Measurements from ENCODE around the gene RETN. TPM values are rescaled to one million over a fixed set of nuclear protein-coding genes. Genes with fewer than 3 reads are reported as not detected.

Gene RETN
- total RNA-seq, 1 donor from 2014 or later: not detected

DNA sequence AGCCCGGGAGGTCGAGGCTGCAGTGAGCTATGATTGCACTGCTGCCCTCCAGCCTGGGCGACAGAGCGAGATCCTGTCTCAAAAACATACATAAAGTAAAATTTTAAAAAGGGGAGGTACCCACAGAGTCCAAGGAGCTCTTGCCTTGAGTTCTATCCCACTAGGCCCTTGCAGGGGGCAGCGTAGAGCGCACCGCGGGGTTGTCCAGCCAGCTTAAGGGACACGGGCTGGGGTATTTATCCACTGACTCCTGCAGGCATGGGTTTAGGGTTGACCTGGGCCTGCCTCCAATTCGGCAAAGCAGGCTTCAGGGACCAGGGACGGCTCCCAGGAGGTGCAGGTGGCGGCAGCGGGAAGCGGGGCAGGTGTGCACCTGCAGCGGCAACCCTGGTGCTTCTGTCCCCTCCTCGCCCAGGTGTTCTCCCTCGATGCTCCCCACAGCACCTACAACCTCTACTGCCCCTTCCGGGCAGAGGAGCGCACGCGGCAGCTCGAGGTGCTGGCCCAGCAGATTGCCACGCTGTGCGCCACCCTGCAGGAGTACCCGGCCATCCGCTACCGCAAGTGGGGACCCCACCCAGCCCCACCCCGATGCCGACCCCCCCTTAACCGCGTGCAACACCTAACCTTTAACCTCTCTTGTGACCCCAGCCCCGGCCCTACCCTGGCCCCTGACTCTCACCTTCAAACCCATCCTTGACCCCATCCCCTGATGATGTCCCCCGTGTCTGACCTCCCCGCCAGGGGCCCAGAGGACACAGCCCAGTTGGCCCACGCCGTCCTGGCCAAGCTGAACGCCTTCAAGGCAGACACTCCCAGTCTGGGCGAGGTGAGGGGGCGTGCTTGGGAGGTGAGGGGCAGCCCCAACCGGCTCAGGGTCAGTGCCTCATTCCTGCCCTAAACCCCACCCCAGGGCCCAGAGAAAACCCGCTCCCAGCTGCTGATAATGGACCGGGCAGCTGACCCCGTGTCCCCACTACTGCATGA lies 27.3 kb upstream of the RETN start:
- Histone ChIP-seq H4K20me1 (ENCODE audit: insufficient read depth, low read length) (no peaks in the 10 kb centered on the region), H3K36me3 (ENCODE audit: insufficient read depth, low read length) (no peaks in the 10 kb centered on the region), H3K9ac (ENCODE audit: low read length) (no peak overlapping the region), H3K4me2 (ENCODE audit: low read length) (no peak overlapping the region), H3K27ac (ENCODE audit: low read depth, low read length) (no peak overlapping the region), H3K4me1 (ENCODE audit: insufficient read depth, low read length) (no peaks in the 10 kb centered on the region), H3K4me3 (ENCODE audit: insufficient read depth, low read depth, low read length) (no peak overlapping the region), H3K9me3 (ENCODE audit: insufficient read depth, low read depth, low read length) (peaks cover 5% of the 10 kb centered on the region), H2AFZ (ENCODE audit: low read depth, low read length) (no peak overlapping the region), H3K79me2 (ENCODE audit: insufficient read depth, low read length) (no peaks in the 10 kb centered on the region), H3K27me3 (ENCODE audit: insufficient read depth, low read length) (peaks cover 2% of the 10 kb centered on the region)
- TF ChIP-seq CTCF (IDR thresholded peaks at IDR 0.05; ENCODE audit: insufficient read depth, low read depth, low read length) (no peak), EZH2 (IDR thresholded peaks at IDR 0.05; ENCODE audit: insufficient read depth, low read length) (no peak)
- no peaks in the 10 kb centered on the region for H3K27me3 Mint-ChIP-seq (ENCODE audit: low read depth, unreplicated experiment)
- H3K9me3 Mint-ChIP-seq (ENCODE audit: unreplicated experiment): no peaks in the 10 kb centered on the region
- H3K4me3 Mint-ChIP-seq (ENCODE audit: unreplicated experiment): no peak overlapping the region
- no peak overlapping the region for H3K27ac Mint-ChIP-seq (ENCODE audit: unreplicated experiment)
- FAIRE-seq (no peak), DNase-seq (ENCODE audit: low read depth) (no peak)
- H3K4me1 Mint-ChIP-seq (ENCODE audit: low read depth, unreplicated experiment): no peaks in the 10 kb centered on the region
- peaks cover 1% of the 10 kb centered on the region for H3K36me3 Mint-ChIP-seq (ENCODE audit: low read depth, unreplicated experiment)

GRCh38 chr19:7642295-7643030 lies 26.4 kb upstream of the RETN start:
- FAIRE-seq (no peak), DNase-seq (ENCODE audit: low read depth) (no peak)
- Mint-ChIP-seq H3K36me3 (ENCODE audit: low read depth, unreplicated experiment) (peaks cover 1% of the 10 kb centered on the region), H3K4me1 (ENCODE audit: low read depth, unreplicated experiment) (no peaks in the 10 kb centered on the region), H3K9me3 (ENCODE audit: unreplicated experiment) (no peaks in the 10 kb centered on the region), H3K4me3 (ENCODE audit: unreplicated experiment) (no peak overlapping the region), H3K27me3 (ENCODE audit: low read depth, unreplicated experiment) (no peaks in the 10 kb centered on the region), H3K27ac (ENCODE audit: unreplicated experiment) (no peak overlapping the region)
- Histone ChIP-seq H3K9ac (ENCODE audit: low read length) (no peak overlapping the region), H3K4me3 (ENCODE audit: insufficient read depth, low read depth, low read length) (no peak overlapping the region), H3K27ac (ENCODE audit: low read depth, low read length) (no peak overlapping the region), H2AFZ (ENCODE audit: low read depth, low read length) (no peak overlapping the region), H3K4me2 (ENCODE audit: low read length) (no peak overlapping the region), H3K27me3 (ENCODE audit: insufficient read depth, low read length) (peaks cover 2% of the 10 kb centered on the region), H3K4me1 (ENCODE audit: insufficient read depth, low read length) (no peaks in the 10 kb centered on the region), H3K79me2 (ENCODE audit: insufficient read depth, low read length) (no peaks in the 10 kb centered on the region), H4K20me1 (ENCODE audit: insufficient read depth, low read length) (no peaks in the 10 kb centered on the region), H3K36me3 (ENCODE audit: insufficient read depth, low read length) (no peaks in the 10 kb centered on the region), H3K9me3 (ENCODE audit: insufficient read depth, low read depth, low read length) (peaks cover 5% of the 10 kb centered on the region)
- TF ChIP-seq CTCF (IDR thresholded peaks at IDR 0.05; ENCODE audit: insufficient read depth, low read depth, low read length) (no peak), EZH2 (IDR thresholded peaks at IDR 0.05; ENCODE audit: insufficient read depth, low read length) (no peak)
